PC-3 (cell line): ENCODE data around the gene S1PR2. TPM values are rescaled to one million over a fixed set of nuclear protein-coding genes. Genes with fewer than 3 reads are reported as not detected.

Experiments used
- ATAC-seq: fragments of 200-7000 bp; cut with Tn5 transposase; 2 replicates; pipeline ENCODE4 v1.9.1; 2020; ENCODE audit warnings: mild to moderate bottlenecking, moderate library complexity
- BruUV-seq: library from RNA; stranded (reverse); fragments of 400-500 nt; replicated peaks from 2 replicates; lab custom pipeline; 2021; lab: Mats Ljungman, UMichigan
- CTCF ChIA-PET: fragments of 300-600 bp; sonication (Branson Sonifier 250); formaldehyde crosslinking; loops from one replicate; lab custom pipeline; 2022; ENCODE audit warnings: antibody characterized with exemption; lab: Charles Lee
- POLR2A ChIA-PET: fragments of 300-600 bp; sonication (Branson Sonifier 250); formaldehyde crosslinking; loops from one replicate; lab custom pipeline; 2022; ENCODE audit warnings: antibody characterized with exemption; ENCODE audit not compliant: unreplicated experiment; lab: Charles Lee
- DNase-seq: peaks from one replicate; pipeline ENCODE4 v3.0.0-alpha.2; 2015
- H2AFZ ChIP-seq: fragments of 300-600 bp; sonication (generic); 2 replicates; pipeline ENCODE4 v1.6.0; 2016; ENCODE audit warnings: antibody characterized with exemption, low read length
- H3F3A ChIP-seq: fragments of 300-600 bp; sonication (generic); one replicate; pipeline ENCODE4 v1.6.0; 2017; ENCODE audit warnings: antibody characterized with exemption, low read length, control low read depth, mild to moderate bottlenecking; ENCODE audit not compliant: unreplicated experiment
- H3K27ac ChIP-seq: fragments of 300-600 bp; sonication (generic); 2 replicates; pipeline ENCODE4 v1.5.1; 2016; ENCODE audit warnings: mild to moderate bottlenecking, low read length
- H3K27me3 ChIP-seq: fragments of 300-600 bp; sonication (generic); 2 replicates; pipeline ENCODE4 v1.6.1; 2016; ENCODE audit warnings: low read length, mixed read lengths
- H3K36me3 ChIP-seq: fragments of 300-600 bp; sonication (generic); 2 replicates; pipeline ENCODE4 v1.6.1; 2016; ENCODE audit warnings: low read depth, mixed run types, low read length, mixed read lengths
- H3K4me1 ChIP-seq: fragments of 300-600 bp; sonication (generic); 2 replicates; pipeline ENCODE4 v1.5.1; 2016; ENCODE audit warnings: low read length; ENCODE audit not compliant: insufficient read depth
- H3K4me2 ChIP-seq: fragments of 300-600 bp; sonication (generic); 2 replicates; pipeline ENCODE4 v1.6.0; 2016; ENCODE audit warnings: low read length
- H3K4me3 ChIP-seq: fragments of 300-600 bp; sonication (generic); 2 replicates; pipeline ENCODE4 v1.5.1; 2016; ENCODE audit warnings: mild to moderate bottlenecking, low read length, mixed read lengths
- H3K79me2 ChIP-seq: fragments of 300-600 bp; sonication (generic); 2 replicates; pipeline ENCODE4 v1.6.1; 2017; ENCODE audit warnings: low read length, mixed read lengths
- H3K9ac ChIP-seq: fragments of 300-600 bp; sonication (generic); 2 replicates; pipeline ENCODE4 v1.6.0; 2016; ENCODE audit warnings: mild to moderate bottlenecking, low read length
- H3K9me2 ChIP-seq: fragments of 300-600 bp; sonication (generic); replicated peaks from 2 replicates; pipeline ENCODE4 v1.6.1; 2016; ENCODE audit warnings: mixed run types, low read length, mixed read lengths
- H3K9me3 ChIP-seq: fragments of 300-600 bp; sonication (generic); 2 replicates; pipeline ENCODE4 v1.6.1; 2016; ENCODE audit warnings: low read length, mixed read lengths
- H4K20me1 ChIP-seq: fragments of 300-600 bp; sonication (generic); 2 replicates; pipeline ENCODE4 v1.6.1; 2016; ENCODE audit warnings: low read length, mixed read lengths
- CTCF ChIP-seq: fragments of 300-600 bp; sonication (generic); conservative IDR thresholded peaks from 2 replicates; pipeline ENCODE4 v1.5.1; 2017; ENCODE audit warnings: antibody characterized with exemption, low read depth, mild to moderate bottlenecking, low read length
- EZH2 ChIP-seq: fragments of 300-600 bp; sonication (generic); IDR thresholded peaks from one replicate; pipeline ENCODE4 v1.6.1; 2017; ENCODE audit warnings: antibody characterized with exemption, mild to moderate bottlenecking, low read length; ENCODE audit not compliant: unreplicated experiment
- EZH2phosphoT487 ChIP-seq: fragments of 300-600 bp; sonication (generic); IDR thresholded peaks from 2 replicates; pipeline ENCODE4 v1.6.1; 2018; ENCODE audit warnings: mild to moderate bottlenecking, antibody characterized with exemption, low read length, borderline replicate concordance
- intact Hi-C: fragments of 100-400 bp; cut with micrococcal nuclease; formaldehyde crosslinking; loops from 2 replicates; pipeline ENCODE4 v1.9.0; 2023
- total RNA-seq: library from RNA; depleted of rRNA; stranded (reverse); fragments of >200 nt; gene quantifications from 2 replicates; pipeline ENCODE4 v1.2.3, GENCODE V29; 2014

Gene S1PR2
- total RNA-seq, 1 experiment from 2014 or later = 4.1 TPM

GRCh38 chr19:10233946-10234345 lies 2.8 kb upstream of the S1PR2 start:
- no peak overlapping the region for H3K27ac ChIP-seq
- no peak overlapping the region for H3K4me2 ChIP-seq
- ATAC-seq (no peak), DNase-seq (no peak)
- no TSS peak for BruUV-seq
- H3K4me1 ChIP-seq = peaks cover 23% of the 10 kb centered on the region
- no peaks in the 10 kb centered on the region for H3K79me2 ChIP-seq
- CTCF ChIA-PET = no interaction called here
- H3K9me3 ChIP-seq = no peaks in the 10 kb centered on the region
- no peaks in the 10 kb centered on the region for H3K9me2 ChIP-seq
- intact Hi-C loops = no loop called here
- H3K27me3 ChIP-seq = no peaks in the 10 kb centered on the region
- H2AFZ ChIP-seq = no peak overlapping the region
- POLR2A ChIA-PET = no interaction called here
- no peaks in the 10 kb centered on the region for H3K36me3 ChIP-seq
- no peak overlapping the region for H3K4me3 ChIP-seq
- no peak overlapping the region for H3K9ac ChIP-seq
- H4K20me1 ChIP-seq = no peaks in the 10 kb centered on the region
- H3F3A ChIP-seq = no peaks in the 10 kb centered on the region
- TF ChIP-seq EZH2phosphoT487 = no peak
- no peak for TF ChIP-seq CTCF
- no peak for TF ChIP-seq EZH2

GRCh38 chr19:10231612-10232228 lies 589 bp upstream of the S1PR2 start:
- ATAC-seq (no peak), DNase-seq (no peak)
- no peaks in the 10 kb centered on the region for H3F3A ChIP-seq
- ChIA-PET POLR2A (no interaction called here), CTCF (interaction anchor here (0.7 kb wide), 1 partner anchor 108 kb away, joined by 7 read pairs; no protein-coding TSS in a partner anchor)
- no peaks in the 10 kb centered on the region for H3K9me3 ChIP-seq
- peak overlapping the region; percentile 98 for H3K4me2 ChIP-seq
- H3K4me1 ChIP-seq = peaks cover 10% of the 10 kb centered on the region
- H3K79me2 ChIP-seq = no peaks in the 10 kb centered on the region
- peak overlapping the region; percentile 78 for H3K4me3 ChIP-seq
- intact Hi-C loops = no loop called here
- no peaks in the 10 kb centered on the region for H3K36me3 ChIP-seq
- H2AFZ ChIP-seq = peak overlapping the region; percentile 87
- H3K9me2 ChIP-seq = no peaks in the 10 kb centered on the region
- no peaks in the 10 kb centered on the region for H4K20me1 ChIP-seq
- H3K9ac ChIP-seq = no peak overlapping the region
- no peak for TF ChIP-seq EZH2phosphoT487
- TF ChIP-seq CTCF = no peak
- no peak for TF ChIP-seq EZH2
- no peaks in the 10 kb centered on the region for H3K27me3 ChIP-seq
- H3K27ac ChIP-seq = no peak overlapping the region
- no TSS peak for BruUV-seq

GRCh38 chr19:10230173-10230860 lies 814 bp downstream of the S1PR2 start:
- Histone ChIP-seq H2AFZ (peak overlapping the region; percentile 87), H3K4me1 (peaks cover 10% of the 10 kb centered on the region), H3K9me3 (no peaks in the 10 kb centered on the region), H3K4me3 (peak overlapping the region; percentile 78), H3F3A (no peaks in the 10 kb centered on the region), H3K79me2 (no peaks in the 10 kb centered on the region), H3K9me2 (no peaks in the 10 kb centered on the region), H4K20me1 (no peaks in the 10 kb centered on the region), H3K27ac (no peak overlapping the region), H3K9ac (peak overlapping the region; percentile 79), H3K4me2 (peak overlapping the region; percentile 98), H3K36me3 (no peaks in the 10 kb centered on the region), H3K27me3 (no peaks in the 10 kb centered on the region)
- ATAC-seq = peak; percentile 6; the same call in 1 of the 2 replicates
- DNase-seq = no peak
- TF ChIP-seq EZH2 (no peak), EZH2phosphoT487 (no peak), CTCF (no peak)
- TSS peak; percentile 47 for BruUV-seq
- intact Hi-C loops = no loop called here
- CTCF ChIA-PET = no interaction called here
- POLR2A ChIA-PET = no interaction called here
